ENCODE measurements around the gene USP25.

Gene USP25

DNA sequence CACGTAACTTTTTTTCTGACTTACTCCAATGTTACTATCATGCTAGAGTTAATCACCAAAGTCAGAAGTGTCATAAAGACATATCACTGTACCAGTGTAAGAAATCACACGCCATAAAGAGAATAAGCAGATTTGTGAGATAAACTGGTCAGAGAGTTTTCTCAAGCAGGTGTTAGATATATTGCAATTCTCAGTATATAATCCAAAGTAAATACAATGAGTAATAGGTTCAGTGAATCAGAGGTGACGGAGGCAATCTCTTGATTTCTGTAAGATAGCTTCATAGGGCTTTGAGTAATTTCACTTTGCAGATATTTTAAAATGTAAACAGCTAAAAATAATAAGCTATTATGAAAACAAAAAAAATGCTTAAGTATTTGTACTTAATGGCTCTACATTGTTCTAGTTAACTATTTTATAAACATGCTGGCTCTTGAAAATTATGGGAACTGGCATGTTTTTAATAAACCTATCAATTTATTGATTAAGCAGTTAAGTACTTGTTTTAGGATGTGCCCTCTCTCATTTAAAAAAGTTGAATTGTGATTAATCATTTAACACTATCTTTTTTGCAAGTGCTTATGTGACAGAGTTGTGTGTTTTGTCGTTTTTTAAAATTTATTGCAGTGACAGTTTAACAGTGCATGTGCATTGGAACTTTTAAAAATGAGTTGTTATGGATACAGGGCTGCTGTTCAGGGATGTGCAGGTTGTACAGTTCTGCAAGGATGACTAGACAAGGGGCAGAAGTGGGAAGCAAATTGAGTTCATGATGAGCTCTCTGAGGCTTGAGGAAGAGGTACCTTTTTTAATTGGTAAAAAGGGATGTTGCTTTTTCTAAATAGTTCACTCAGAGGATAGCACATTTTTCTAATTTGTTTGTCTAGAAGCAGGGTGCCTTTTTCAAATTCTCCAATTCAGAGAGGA is 119.1 kb downstream of the USP25 start:
- no peak overlapping the region for H3K27ac ChIP-seq (ENCODE audit: insufficient read depth, low read depth, low read length, poor library complexity, severe bottlenecking)
- 86 to 99% methylated on average over 1 to 3 of the region's 4 CpGs for WGBS, 2 experiments

DNA sequence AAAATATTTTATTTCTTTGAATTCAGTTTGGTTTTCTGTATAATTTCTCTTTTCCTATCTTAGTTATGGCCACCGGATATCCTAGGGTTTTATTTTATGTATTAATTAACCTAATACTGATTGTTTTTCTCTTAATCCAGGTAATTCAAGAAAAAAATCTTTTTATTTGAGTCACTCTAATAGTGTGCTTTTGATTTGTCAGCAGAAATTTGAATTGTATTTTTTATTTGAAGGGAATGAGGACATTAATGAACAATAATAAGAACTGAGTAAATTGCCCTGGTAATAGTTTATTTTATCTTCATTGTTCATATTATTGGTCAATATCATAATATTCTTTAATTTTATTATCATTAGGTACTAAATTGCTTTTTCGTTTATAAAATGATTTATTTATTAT is 120.1 kb downstream of the USP25 start:
- no peaks in the 10 kb centered on the region for H3K9me3 ChIP-seq (ENCODE audit: control insufficient read depth, low read length)
- H3K36me3 ChIP-seq (ENCODE audit: control insufficient read depth, insufficient read depth, low read length) = no peaks in the 10 kb centered on the region
- no peaks in the 10 kb centered on the region for H3K27me3 ChIP-seq (ENCODE audit: control insufficient read depth, insufficient read depth, low read length, poor library complexity, severe bottlenecking)
- WGBS, 2 experiments = no CpG with 5 or more reads among the region's 2 CpGs
- no peak overlapping the region for H3K27ac ChIP-seq (ENCODE audit: insufficient read depth, low read depth, low read length, poor library complexity, severe bottlenecking)
- H3K4me3 ChIP-seq (ENCODE audit: insufficient read depth, low read depth, low read length) = no peak overlapping the region
- no peaks in the 10 kb centered on the region for H3K4me1 ChIP-seq (ENCODE audit: control insufficient read depth, insufficient read depth, low read length)

More for the DNA sequence above, 119.1 kb downstream of the USP25 start:
- Histone ChIP-seq H3K4me3 (ENCODE audit: insufficient read depth, low read depth, low read length) (no peak overlapping the region), H3K36me3 (ENCODE audit: control insufficient read depth, insufficient read depth, low read length) (no peaks in the 10 kb centered on the region), H3K9me3 (ENCODE audit: control insufficient read depth, low read length) (no peaks in the 10 kb centered on the region), H3K27me3 (ENCODE audit: control insufficient read depth, insufficient read depth, low read length, poor library complexity, severe bottlenecking) (no peaks in the 10 kb centered on the region), H3K4me1 (ENCODE audit: control insufficient read depth, insufficient read depth, low read length) (no peaks in the 10 kb centered on the region)

DNA sequence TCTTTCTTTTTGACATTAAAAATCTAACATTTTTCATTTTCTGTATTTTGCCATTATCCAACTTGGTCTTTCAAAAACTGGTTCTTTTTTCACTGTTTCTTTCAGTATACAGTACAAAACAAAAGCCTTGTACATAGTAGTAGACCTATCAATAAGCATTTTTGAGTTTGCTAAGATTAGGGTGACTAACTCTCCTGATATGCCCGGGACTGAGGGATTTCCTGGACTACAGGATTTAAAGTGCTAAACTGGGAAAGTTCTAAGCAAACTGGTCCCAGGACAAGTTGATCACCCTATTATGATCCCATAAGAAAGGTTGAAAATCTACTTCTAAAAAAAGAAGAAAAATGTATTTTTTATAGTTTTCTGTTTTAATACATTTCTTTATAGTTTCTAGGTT is 120.9 kb downstream of the USP25 start:
- Histone ChIP-seq H3K4me3 (ENCODE audit: insufficient read depth, low read depth, low read length) (no peak overlapping the region), H3K4me1 (ENCODE audit: control insufficient read depth, insufficient read depth, low read length) (no peaks in the 10 kb centered on the region), H3K9me3 (ENCODE audit: control insufficient read depth, low read length) (no peaks in the 10 kb centered on the region), H3K27me3 (ENCODE audit: control insufficient read depth, insufficient read depth, low read length, poor library complexity, severe bottlenecking) (no peaks in the 10 kb centered on the region), H3K27ac (ENCODE audit: insufficient read depth, low read depth, low read length, poor library complexity, severe bottlenecking) (no peak overlapping the region), H3K36me3 (ENCODE audit: control insufficient read depth, insufficient read depth, low read length) (no peaks in the 10 kb centered on the region)
- WGBS, 2 experiments = 95 to 100% methylated on average over 1 of the region's 1 CpG

DNA sequence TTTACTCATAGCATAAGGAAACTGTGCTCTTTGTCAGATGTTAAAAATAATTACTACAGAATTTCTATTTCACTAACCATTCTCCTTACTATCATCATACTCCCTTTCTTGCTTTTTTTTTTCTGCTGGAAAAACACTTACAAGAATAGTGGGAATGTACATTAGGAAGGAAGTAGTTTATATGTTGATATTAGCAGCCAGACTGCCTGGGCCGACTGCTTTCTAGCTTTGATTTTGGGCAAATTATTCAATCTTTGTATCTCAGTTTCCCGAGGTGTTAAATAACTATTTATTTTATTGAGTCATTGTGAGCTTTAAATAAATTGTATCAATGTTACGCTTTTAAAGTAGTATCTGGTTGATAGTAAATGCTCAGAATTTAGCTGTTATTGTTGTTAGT is 122.4 kb downstream of the USP25 start:
- no peak overlapping the region for H3K27ac ChIP-seq (ENCODE audit: insufficient read depth, low read depth, low read length, poor library complexity, severe bottlenecking)
- WGBS, 2 experiments = 95 to 98% methylated on average over 3 of the region's 3 CpGs
- no peaks in the 10 kb centered on the region for H3K36me3 ChIP-seq (ENCODE audit: control insufficient read depth, insufficient read depth, low read length)
- H3K27me3 ChIP-seq (ENCODE audit: control insufficient read depth, insufficient read depth, low read length, poor library complexity, severe bottlenecking) = no peaks in the 10 kb centered on the region
- no peaks in the 10 kb centered on the region for H3K4me1 ChIP-seq (ENCODE audit: control insufficient read depth, insufficient read depth, low read length)
- no peaks in the 10 kb centered on the region for H3K9me3 ChIP-seq (ENCODE audit: control insufficient read depth, low read length)
- no peak overlapping the region for H3K4me3 ChIP-seq (ENCODE audit: insufficient read depth, low read depth, low read length)

DNA sequence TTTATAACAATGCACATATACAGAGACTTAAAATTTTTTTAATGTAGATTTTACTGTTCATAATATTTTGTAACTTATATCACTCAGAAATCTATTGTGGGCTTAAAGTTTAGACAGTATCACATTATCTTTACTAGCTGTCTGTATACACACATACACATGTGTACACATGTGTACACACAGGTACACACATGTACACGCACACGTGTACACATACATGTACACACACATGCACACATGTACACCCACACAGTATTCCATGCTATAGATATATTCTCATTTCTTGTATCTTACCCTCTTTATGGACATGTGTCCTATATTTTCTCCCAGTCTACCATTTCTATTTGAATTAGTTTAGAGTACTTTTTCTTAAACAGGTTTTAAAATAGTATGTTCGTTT is 123.3 kb downstream of the USP25 start:
- Histone ChIP-seq H3K27ac (ENCODE audit: insufficient read depth, low read depth, low read length, poor library complexity, severe bottlenecking) (no peak overlapping the region), H3K9me3 (ENCODE audit: control insufficient read depth, low read length) (no peaks in the 10 kb centered on the region), H3K4me1 (ENCODE audit: control insufficient read depth, insufficient read depth, low read length) (no peaks in the 10 kb centered on the region), H3K27me3 (ENCODE audit: control insufficient read depth, insufficient read depth, low read length, poor library complexity, severe bottlenecking) (no peaks in the 10 kb centered on the region), H3K4me3 (ENCODE audit: insufficient read depth, low read depth, low read length) (no peak overlapping the region), H3K36me3 (ENCODE audit: control insufficient read depth, insufficient read depth, low read length) (no peaks in the 10 kb centered on the region)
- WGBS, 2 experiments = 92 to 99% methylated on average over 2 to 3 of the region's 3 CpGs

DNA sequence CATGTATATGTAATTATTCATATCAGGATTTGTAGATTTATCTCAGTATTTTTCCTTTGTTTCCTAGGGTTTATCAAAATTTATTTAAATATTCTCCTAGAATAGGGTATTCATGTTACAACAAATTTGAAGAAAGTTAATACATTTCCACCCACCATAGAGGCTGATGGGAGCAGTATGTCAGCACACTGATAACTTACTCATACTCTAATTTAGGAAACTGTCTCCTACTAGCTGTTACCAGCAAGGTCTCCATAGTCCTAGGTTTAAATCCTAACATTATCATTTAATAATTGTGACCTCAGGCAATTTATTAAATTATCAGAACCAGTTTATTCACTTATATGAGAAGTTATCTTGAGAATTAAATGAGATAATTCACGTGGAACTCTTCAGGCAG is 127.0 kb downstream of the USP25 start:
- no peak overlapping the region for H3K4me3 ChIP-seq (ENCODE audit: insufficient read depth, low read depth, low read length)
- no peaks in the 10 kb centered on the region for H3K27me3 ChIP-seq (ENCODE audit: control insufficient read depth, insufficient read depth, low read length, poor library complexity, severe bottlenecking)
- H3K27ac ChIP-seq (ENCODE audit: insufficient read depth, low read depth, low read length, poor library complexity, severe bottlenecking) = no peak overlapping the region
- no peaks in the 10 kb centered on the region for H3K4me1 ChIP-seq (ENCODE audit: control insufficient read depth, insufficient read depth, low read length)
- no peaks in the 10 kb centered on the region for H3K36me3 ChIP-seq (ENCODE audit: control insufficient read depth, insufficient read depth, low read length)
- H3K9me3 ChIP-seq (ENCODE audit: control insufficient read depth, low read length) = no peaks in the 10 kb centered on the region
- WGBS, 2 experiments = 100% methylated on average over 1 of the region's 1 CpG; no CpG with 5 or more reads in 1 of the 2 experiments

DNA sequence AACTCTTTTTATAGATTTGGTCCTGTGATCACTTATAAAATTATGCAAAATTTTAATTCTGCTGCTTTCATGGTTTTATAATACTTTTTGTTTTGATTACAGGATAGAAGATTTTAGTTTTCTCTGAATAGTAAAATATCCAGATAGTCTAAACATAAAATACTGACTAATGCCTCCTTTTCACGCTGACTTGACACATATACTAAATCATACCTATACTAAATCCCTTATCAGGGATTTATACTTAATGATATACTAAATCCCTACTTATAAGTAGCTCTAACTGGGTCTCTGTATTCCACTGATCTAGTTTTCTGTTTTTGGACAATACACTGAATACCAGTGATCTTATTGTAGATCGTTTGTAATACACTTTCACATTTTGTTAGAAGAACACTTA is 128.0 kb downstream of the USP25 start:
- no peaks in the 10 kb centered on the region for H3K4me1 ChIP-seq (ENCODE audit: control insufficient read depth, insufficient read depth, low read length)
- no peaks in the 10 kb centered on the region for H3K36me3 ChIP-seq (ENCODE audit: control insufficient read depth, insufficient read depth, low read length)
- no peak overlapping the region for H3K27ac ChIP-seq (ENCODE audit: insufficient read depth, low read depth, low read length, poor library complexity, severe bottlenecking)
- WGBS, 2 experiments = 80 to 90% methylated on average over 1 to 2 of the region's 2 CpGs
- H3K4me3 ChIP-seq (ENCODE audit: insufficient read depth, low read depth, low read length) = no peak overlapping the region
- no peaks in the 10 kb centered on the region for H3K9me3 ChIP-seq (ENCODE audit: control insufficient read depth, low read length)
- no peaks in the 10 kb centered on the region for H3K27me3 ChIP-seq (ENCODE audit: control insufficient read depth, insufficient read depth, low read length, poor library complexity, severe bottlenecking)

DNA sequence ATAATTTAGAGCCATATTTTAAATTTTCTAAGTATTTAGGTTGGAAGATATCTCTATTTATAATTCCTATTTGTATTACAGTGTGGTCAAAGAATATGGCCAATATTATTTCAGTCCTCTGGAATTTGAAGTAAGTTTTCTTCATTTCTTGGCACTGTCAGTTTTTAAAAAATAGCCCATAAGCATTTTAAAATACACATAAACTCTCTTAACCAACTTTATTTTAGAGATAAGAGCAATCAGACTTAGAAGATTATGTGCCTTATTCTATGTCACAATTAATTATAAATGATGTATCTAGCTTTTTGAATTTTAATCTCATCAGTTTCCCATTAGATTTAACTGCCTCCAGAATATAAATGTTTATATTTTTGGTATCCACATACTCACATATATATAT is 130.8 kb downstream of the USP25 start:
- Histone ChIP-seq H3K9me3 (ENCODE audit: control insufficient read depth, low read length) (no peaks in the 10 kb centered on the region), H3K27me3 (ENCODE audit: control insufficient read depth, insufficient read depth, low read length, poor library complexity, severe bottlenecking) (no peaks in the 10 kb centered on the region), H3K27ac (ENCODE audit: insufficient read depth, low read depth, low read length, poor library complexity, severe bottlenecking) (no peak overlapping the region), H3K36me3 (ENCODE audit: control insufficient read depth, insufficient read depth, low read length) (no peaks in the 10 kb centered on the region), H3K4me3 (ENCODE audit: insufficient read depth, low read depth, low read length) (no peak overlapping the region), H3K4me1 (ENCODE audit: control insufficient read depth, insufficient read depth, low read length) (no peaks in the 10 kb centered on the region)

DNA sequence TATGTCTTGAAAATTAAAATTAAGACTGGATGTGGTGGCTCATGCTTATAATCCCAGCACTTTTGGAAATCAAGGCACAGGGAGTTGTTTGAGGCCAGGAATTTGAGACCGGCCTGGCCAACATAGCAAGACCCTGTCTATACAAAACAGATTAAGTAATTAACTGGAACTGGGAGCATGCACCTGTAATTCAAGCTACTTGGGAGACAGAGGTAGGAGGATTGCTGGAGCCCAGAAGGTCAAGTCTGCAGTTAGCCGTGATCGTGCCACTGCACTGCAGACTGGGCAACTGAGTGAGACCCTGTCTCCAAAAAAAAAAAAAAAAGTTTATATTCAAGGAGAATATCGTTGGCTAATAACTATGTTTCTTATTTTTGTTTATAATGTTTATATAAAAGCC is 139.2 kb downstream of the USP25 start:
- 91 to 94% methylated on average over 3 of the region's 4 CpGs for WGBS, 2 experiments
- Histone ChIP-seq H3K9me3 (ENCODE audit: control insufficient read depth, low read length) (no peaks in the 10 kb centered on the region), H3K4me1 (ENCODE audit: control insufficient read depth, insufficient read depth, low read length) (no peaks in the 10 kb centered on the region), H3K27ac (ENCODE audit: insufficient read depth, low read depth, low read length, poor library complexity, severe bottlenecking) (no peak overlapping the region), H3K27me3 (ENCODE audit: control insufficient read depth, insufficient read depth, low read length, poor library complexity, severe bottlenecking) (no peaks in the 10 kb centered on the region), H3K36me3 (ENCODE audit: control insufficient read depth, insufficient read depth, low read length) (no peaks in the 10 kb centered on the region), H3K4me3 (ENCODE audit: insufficient read depth, low read depth, low read length) (no peak overlapping the region)

DNA sequence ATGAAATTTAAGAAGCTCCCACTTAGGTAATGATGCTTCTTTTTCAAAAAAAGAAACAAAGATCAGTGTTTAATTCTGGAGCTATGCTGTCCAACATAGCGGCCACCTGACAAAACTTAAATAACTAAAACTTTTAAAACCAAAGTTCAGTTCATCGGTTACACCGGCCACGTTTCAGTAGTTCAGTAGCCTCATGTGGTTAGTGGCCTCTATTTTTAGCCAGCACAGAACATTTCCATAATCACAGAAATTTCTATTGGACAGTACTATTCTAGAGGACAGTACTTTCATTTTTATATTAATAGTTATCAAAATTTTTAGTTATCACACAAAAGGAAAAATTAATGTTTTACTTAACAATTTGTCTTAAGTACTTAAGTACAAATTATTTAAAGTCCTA is 141.0 kb downstream of the USP25 start:
- Histone ChIP-seq H3K27ac (ENCODE audit: insufficient read depth, low read depth, low read length, poor library complexity, severe bottlenecking) (no peak overlapping the region), H3K9me3 (ENCODE audit: control insufficient read depth, low read length) (no peaks in the 10 kb centered on the region), H3K4me1 (ENCODE audit: control insufficient read depth, insufficient read depth, low read length) (no peaks in the 10 kb centered on the region), H3K27me3 (ENCODE audit: control insufficient read depth, insufficient read depth, low read length, poor library complexity, severe bottlenecking) (no peaks in the 10 kb centered on the region), H3K4me3 (ENCODE audit: insufficient read depth, low read depth, low read length) (no peak overlapping the region), H3K36me3 (ENCODE audit: control insufficient read depth, insufficient read depth, low read length) (no peaks in the 10 kb centered on the region)
- WGBS, 2 experiments = 94 to 96% methylated on average over 4 of the region's 4 CpGs

Measured in ectodermal cell (in vitro differentiated cells).